Measurements from ENCODE around the gene RAPGEF3.

DNA sequence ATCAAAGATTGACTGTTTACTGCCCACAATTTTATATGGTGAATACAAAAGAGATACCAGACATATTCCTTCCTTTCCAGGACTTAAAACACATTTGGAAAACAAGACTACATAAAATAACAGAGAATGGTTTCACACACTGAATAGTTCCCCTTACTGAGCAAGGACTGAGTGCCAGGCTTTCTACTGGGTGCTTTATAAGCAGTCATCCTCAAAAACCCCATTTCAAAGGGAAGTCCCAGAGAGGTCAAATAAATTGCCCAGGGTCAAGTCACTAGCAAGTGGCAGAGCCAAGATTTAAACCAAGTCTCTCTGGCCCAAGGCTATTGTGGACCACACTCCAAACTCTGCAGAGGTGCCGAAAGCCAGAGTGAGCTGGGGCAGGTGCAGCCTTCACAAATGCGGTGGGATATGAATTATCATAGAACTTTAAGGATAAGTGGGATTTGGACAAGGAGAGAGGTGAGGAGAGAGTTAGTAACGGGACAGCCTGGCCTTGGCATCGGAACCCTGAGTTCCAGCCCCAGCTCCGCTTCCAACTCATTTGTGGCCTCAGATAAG is 43.8 kb downstream of the RAPGEF3 start:
- TF ChIP-seq POLR2AphosphoS5 (IDR thresholded peaks at IDR 0.05; ENCODE audit: low read depth, low read length) (no peak), TAF1 (IDR thresholded peaks at IDR 0.05; ENCODE audit: borderline replicate concordance, low read depth, low read length) (no peak)
